IPS DF 4.7 (cell line): ENCODE measurements around the gene NCK2.
"Not testable (repeated sequence)": the region's sequence is repeated elsewhere in the genome, so short reads cannot be mapped to it uniquely, and the experiment has no call there.

ENCODE experiments used
- DNase-seq: peaks from one replicate; pipeline ENCODE4 v3.0.0-alpha.2; 2013; ENCODE audit warnings: low spot score; ENCODE audit errors: extremely low read depth

Gene NCK2

DNA sequence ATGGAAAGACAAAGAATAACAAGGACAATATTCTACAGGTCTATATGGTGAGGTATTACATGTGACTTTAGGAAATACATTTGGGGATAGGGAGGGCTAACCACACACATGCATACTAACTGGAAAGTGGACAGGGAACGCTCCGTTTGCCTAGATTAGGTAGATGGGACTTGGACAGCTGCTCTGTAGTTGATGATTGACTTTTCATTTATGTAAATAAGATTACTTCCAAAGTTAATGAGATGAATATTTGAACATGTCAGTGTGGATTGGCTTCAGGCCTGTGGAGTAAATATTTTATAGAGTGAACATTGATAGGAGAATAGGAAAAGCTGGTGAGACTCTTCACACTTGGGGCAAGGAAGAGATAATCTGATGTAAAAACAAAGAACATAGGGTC is 142.0 kb downstream of the NCK2 start:
- no peak for DNase-seq

DNA sequence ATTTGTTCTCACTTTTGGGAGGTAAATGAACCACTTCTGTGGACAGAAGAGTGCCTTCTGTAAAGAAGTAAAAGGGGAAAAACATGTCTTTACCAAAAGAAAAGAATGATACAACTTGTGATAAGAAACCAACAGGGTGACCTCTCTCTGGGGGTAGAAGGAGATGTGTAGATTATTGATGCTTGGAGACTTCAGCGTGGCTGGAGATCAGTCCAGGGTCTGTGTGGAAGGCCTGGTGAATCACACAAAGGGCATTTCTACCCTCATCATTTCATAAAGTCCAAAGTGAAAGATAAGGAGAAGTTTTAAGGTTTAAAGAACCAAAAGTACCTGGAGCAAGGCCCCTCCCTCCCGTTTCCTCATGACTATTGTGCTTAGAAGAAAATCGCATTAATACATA is 142.5 kb downstream of the NCK2 start:
- no peak for DNase-seq

DNA sequence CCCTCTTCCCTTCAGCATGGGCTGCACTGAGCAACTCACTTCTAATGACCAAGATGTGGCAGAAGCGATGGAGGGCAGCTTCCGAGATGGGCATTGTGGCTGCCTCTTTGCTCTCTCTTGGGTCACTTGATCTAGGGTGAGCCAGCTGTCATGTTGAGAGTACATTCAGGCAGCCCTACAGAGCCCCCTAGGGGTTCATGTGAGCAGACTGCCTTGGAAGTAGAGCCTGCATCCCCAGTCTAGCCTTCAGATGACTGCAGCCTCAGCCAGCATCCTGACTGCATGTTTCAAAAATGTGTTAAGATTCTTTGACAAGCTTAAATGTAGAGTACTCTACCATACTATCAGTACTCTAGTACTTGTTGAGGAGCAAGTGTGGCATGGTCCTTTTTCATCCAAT is 143.9 kb downstream of the NCK2 start:
- no peak for DNase-seq

DNA sequence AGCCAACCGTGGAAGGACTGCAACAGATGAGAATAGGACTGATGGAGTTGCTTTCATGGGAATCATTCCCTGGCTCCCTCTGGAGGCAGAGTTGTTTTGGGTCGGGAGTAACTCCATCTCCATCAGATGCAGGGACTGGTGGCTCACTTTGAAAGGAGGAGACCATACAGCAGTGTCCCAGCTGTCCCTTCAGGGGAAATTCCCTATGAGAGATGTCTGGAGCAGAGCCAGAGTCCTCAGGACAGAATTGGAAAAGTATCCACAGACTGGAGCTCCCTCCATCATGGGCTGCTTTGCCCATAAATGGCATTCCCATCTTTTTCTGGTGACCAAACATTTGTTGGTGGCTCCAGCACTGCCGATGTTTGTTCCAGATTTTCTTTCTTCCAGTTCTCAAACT is 144.3 kb downstream of the NCK2 start:
- DNase-seq = no peak

DNA sequence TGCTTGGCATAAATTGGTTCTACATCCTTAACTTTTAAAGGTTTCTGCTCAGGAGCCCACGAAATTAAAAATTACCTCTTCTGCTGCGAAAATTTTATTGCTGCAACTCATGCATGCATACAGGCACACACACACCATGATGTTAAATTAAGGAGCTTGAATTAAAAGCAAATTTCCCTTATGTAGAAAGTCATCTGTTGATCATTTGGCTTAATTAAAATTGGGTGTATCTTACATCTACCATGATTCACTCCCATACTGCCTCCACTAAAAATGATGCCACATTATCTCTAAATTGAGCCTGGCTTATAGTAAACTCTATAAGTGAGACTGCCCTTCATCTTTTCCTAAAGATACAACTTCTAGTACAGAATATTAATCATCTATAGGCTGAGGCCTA is 145.4 kb downstream of the NCK2 start:
- DNase-seq = no peak

DNA sequence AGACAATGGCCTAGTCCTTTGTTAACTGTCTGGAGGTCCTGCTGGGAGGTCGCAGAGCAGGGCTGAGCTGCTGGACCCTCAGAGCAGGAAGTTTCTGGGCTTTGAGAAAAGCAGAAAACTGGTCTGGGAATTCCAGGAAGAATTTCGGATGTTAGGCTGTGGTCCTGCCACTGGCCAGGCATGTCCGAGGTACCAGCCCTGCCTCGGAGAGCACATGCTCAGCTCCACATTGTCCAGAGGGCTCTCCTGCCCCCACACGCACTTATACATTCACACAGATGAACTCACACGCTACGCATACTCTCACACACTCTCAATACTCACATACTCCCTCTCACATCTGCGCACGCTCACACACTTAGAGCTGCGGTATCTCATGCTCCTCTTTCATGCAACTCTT is 146.1 kb downstream of the NCK2 start:
- DNase-seq = no peak

DNA sequence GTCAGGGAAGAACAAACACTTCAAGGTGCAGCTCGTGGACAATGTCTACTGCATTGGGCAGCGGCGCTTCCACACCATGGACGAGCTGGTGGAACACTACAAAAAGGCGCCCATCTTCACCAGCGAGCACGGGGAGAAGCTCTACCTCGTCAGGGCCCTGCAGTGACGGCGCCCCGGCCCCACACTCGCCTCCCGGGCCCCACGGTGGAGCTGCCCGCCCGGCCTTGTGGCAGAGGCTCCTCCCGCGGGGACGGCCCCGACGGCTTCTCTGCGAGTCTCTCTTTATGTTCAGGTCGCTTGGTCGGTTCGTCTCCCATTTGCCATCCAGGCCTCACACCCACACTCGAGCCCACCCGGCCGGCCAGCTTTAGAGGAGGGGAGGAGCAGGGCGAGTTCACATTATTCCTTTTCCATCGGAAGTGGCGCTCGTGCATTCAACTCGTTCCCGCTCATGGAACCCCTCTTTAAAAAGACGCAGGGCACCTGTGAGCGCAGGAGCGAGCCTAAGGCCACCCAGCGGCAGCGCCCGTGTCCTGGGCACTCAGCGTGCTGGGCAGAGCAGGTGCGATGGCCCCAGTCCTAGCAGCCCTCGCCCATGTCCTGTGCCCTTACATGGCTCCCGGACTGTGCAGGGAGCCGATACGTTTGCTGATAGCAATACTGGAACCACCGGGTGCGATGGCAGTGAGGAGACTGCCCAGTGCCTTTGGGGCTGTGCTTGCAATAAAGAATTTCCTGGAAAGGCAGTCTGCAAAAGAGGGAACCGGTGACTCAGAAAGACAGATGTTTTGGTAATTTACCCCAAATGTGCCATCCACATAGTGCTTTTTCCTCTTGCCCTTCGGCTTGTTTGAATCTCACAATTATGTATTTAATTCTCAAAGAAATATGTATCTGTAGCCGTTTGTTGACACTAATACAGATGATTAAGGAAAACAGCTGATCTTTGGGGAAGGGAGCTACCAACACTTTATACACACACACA is 148.6 kb downstream of the NCK2 start:
- no peak for DNase-seq

DNA sequence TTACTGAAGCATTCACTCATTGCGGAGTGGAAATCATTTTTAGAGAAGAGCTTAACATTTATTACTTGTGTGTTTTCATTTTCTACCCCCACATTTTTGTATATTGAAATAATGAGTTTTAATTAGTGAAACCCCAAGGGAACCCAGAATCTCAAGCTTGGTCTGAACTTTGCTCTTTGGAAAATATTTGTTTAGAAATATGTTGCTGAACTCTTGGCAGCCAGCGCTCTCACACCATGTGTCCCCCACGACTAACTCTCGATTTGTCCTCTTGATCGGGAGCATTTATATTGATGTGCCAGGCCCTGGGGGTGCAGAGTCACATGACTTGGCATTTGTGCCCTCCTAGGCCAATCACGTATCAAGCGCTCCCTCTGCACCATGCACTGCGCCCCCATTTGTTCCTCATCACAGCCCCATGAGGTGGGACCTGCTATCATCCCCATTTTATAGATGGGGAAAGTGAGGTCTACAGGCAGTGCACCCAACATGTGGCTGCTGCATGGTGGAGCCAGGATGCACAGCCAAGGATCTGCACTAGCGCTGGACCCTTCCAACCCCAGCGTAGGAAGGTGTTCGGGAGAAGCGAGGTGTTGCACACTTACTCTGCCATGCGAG is 149.7 kb downstream of the NCK2 start:
- DNase-seq = no peak

DNA sequence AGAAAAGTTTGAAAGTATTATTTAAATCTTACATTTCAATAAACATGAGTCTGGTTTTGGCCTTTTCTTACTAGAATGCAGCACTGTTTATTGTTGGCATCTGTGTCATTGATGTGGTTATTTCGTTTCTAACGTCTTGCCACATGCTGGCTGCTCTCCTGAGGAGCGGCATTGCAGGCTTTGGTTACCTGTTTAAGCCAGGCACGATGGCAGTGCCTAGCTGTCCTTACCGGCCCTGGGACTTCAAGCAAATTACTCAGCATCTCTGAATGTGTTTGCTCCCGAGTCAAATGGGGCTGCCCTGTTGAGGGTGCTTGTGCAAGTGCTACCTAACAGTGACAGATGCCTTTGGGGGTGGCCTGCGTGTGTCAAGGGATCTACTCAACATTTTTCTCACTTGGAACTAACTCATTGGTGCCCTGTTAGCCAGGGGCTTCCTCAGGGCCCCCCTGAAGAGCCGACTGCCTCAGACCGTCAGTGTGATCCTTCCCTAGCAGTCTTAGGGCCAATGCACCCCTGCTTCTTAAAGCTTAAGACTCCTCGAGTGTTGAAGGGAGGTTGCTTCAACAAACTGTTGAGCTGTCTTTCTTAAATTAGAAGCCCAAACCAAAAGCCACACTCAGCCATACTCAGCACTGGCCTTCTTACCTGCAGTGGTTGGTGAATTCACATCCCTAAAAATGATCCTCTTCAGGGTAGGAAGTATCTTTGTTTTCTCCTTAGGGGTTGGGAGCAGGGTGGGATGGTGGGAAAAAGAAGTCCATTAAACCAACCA is 151.5 kb downstream of the NCK2 start:
- DNase-seq = no peak

DNA sequence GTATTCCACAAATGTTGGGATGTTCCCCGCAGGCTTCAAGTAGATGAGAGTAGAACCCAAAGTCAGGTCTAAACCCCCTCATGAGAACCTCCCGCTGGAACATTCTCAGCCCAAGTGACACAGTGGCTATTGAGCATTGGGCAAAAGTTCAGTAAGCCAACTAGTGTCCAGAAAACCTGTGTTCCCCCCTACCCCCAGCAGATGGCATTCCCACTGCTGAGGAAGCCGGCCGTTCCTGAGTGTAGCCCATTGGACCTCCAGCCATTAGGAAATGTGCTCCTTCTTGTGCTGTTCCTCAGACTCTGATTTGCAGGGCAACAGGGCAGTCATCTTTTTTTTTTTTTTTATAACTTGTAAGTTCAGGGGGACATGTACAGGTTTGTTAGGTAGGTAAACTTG is 152.1 kb downstream of the NCK2 start:
- DNase-seq = no peak

DNA sequence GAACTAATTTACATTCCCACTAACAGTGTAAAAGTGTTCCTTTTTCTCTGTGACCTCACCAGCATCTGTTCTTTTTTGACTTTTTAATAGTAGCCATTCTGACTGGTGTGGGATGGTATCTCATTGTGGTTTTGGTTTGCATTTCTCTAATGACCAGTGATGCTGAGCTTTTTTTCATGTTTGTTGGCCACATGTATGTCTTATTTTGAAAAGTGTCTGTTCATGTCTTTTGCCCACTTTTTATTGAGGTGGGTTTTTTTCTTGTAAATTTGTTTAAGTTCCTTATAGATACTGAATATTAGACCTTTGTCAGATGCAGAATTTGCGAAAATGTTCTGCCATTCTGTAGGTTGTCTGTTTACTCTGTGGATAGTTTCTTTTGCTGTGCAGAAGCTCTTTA is 153.0 kb downstream of the NCK2 start:
- not testable (repeated sequence) for DNase-seq

DNA sequence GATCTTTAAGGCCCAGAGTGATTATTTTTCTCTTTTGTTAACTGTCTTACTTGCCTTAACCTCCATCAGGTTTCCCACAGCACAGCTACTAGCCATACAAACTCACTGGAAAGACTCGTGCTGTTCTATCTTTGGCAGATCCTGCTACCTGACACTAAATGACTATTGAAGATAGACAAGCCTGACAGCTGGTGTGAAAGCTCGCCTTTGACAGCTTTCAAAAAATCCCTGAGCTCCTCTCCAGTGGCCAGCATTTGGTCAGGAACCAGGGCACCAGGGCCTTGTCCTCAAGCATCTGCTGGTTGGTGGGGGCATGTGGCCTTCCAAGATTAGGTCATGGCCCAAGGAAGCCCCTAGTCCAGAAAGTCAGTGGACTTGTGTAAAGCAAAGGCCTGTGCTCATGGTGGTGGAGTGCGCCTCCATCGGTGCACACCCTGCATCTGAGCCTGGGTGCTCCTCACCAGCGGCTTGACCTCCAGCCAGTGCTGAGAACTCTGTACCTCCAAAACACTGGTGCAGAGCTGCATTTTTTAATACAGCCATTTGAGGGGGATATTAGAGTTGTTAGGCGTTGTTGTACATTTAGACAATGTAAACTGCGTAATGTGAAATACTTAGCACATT is 158.5 kb downstream of the NCK2 start:
- no peak for DNase-seq

DNA sequence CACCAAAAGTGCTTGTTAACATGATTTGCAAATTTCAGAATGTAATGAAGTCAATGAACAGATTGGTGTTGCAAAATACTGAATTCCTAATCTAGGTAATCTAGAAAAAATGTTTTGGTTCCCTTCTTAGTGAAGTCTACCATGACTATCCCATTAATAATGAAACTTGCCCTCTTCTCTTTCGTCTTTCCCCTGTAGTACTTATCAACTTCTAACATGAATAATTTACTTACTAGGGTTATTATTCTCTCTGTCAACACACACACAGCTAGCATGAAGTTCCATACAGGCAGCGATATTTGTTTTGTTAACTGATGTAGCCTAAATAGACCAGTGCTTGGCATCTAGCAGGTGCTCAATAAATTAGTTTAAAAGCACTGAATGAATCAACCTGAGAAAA is 160.2 kb downstream of the NCK2 start:
- no peak for DNase-seq

DNA sequence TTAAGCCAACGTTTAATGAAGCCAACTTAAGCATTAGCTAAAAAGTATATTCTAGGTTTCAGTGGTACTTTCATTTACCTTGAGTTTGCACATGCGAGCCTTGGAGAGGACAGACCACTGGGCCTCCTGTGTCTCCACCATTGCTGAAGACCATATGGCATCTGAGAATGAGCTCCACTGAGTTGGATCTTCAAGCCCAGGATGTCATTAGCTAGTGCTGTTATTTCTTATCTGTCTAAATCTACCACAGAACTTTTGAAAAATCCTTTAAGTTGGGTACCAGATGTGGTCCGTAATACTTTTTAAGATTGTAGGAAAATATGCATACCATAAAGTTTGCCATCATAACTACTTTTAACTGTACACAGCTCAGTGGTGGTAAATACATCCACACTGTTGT is 161.8 kb downstream of the NCK2 start:
- DNase-seq = no peak

DNA sequence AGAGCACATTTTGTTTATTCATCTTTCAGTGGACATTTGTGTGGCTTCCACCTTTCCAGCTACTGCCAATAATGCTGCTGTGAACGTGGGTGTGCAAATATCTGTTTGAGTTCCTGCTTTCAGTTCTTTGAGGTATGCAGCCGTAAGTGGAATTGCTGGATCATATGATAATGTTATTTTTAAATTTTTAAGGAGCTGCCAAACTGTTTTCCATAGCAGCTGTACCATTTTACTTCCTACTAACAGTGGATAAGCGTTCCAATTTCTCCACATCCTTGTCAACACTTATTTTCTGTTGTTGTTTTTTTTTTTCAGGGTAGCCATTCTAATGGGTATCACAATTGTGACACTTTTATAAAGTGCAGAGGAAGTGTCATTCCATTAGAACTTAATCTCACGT is 162.5 kb downstream of the NCK2 start:
- DNase-seq = no peak

DNA sequence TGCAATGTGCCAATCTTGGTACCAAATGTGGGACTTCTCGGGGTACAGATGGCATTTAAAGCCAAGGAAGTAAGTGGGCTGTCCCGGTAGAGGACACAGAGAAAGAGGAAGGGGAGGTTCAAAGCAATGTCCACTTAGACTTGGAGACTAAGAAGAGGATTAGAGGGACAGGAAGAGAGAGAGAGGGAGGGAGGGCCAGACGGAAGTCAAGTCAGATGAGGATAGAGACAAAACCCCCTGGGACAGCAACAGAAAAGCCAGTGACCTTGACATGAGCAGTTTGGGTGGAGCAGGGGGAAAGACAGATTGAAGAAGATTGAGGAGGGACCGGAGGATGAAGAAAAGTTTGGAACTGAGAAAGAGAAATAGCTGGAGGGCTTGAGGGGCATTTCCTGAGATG is 164.5 kb downstream of the NCK2 start:
- DNase-seq = no peak

DNA sequence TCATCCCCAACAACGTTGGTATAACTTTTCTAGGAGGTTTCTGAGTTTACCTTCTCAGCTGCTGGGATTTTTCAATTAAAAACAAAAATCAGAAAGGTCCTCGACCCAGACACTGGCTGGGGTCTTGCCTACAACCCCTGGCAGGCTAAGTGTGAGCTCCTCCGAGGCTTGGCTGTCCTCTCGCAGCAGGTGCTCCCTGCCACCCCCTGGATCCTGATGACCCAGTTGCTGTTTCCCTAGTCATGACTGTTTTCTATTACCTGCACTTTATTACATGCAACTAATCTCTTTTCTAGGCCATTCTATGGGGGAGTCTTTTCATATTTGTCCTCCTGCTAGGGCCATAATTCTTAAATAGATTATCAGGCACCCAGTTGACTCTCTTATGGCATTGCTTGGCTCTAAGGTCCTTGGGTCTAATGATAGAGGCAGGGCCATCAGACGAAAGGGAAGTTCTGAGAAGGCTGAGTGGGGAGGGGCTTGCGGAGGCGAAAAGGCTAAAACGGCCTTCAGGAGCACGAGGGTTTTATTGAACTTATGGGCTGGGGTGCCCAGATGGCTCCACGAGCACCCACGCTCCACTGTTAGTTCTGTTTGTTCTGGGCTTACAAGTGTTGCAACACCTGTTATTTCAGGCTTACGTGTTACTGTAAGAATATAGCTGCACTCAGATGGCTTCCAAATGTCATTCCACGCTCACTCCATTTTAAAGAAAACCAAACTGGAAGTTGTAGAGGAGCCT is 166.0 kb downstream of the NCK2 start:
- DNase-seq = no peak

DNA sequence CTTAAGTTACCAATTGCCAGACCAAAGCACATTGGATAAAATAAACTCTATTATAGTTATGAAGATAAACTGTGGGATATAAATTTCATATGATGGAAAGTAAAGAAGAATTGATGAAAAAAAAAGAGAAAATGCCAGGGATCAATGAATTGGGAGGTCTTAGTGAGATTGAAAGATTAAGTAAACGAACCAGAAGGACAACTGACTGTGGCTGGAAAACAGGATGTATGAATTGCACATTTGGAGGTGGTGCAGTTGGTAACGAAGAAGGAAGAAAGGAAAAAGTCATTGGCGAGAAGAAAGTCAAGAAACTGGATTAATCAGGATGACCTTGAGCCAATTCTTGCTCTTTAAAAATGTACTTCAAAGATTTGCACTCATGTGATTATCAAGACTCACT is 166.7 kb downstream of the NCK2 start:
- DNase-seq = no peak

DNA sequence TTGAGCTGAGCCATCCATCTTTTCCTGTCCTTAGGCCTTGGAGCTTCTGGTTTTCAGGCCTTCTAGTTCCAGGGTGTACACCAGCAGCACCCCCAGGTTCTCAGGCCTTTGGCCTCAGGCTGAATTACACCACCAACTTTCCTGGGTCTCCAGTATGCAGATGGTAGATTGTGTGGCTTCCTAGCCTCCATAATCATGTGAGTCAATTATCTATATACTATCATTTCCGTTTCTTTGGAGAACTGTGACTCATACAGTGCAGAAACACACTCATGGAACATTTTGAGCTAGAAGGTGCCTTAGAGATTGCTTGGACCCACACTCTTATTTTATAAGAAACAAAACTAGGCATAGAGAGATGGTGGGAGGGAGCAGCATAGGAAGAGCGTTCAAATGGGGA is 167.4 kb downstream of the NCK2 start:
- DNase-seq = no peak

DNA sequence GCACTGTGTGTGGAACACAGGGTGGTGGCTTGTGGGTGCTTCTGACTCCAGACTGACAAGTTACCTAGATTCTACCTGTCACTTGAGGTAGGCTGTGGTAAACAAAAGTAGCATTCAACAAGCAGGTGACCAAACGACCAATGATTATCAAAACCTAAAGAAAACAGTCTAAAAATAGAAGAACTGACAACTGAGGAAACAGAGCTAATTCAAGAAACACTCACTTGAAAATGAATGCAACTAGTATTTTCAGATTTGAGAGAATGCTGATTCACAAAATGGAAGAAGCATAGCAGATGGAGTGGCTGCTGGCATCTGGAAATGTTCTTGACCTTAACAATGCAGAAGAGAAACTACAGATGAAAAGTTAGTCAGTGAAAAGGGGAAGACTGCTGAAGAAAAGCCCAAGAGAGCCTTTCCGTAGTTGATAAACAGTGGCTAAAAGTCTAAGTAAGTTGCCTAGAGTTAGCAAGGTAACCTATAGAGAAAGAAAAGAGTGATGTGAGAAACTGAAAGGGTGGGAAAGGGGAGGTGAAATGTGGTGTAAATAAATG is 170.4 kb downstream of the NCK2 start:
- no peak for DNase-seq

DNA sequence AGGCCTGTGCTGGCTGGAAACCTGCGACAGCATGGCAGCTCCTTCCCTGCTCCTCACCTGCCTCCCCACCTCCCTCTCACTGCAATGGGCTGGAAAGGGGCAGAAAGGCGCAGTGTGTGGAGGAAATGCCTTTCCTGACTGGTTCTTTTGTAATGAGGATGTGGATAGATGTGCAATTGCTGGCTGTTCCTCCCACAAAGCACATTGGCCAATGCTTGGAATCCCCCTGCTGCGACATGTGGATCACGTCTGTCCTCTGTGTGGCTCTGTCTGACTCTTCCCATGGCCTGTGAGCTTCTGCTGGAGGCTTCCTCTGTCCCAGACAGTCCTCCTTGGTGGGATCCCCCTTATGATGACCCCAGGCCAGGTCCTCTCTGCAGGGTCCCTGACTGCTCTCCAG is 172.5 kb downstream of the NCK2 start:
- DNase-seq = no peak
